IMR-90 (cell line): ENCODE data around the gene OR5AN1. TPM values are rescaled to one million over a fixed set of nuclear protein-coding genes. Genes with fewer than 3 reads are reported as not detected.

Experiments
- ATAC-seq: fragments of 200-7000 bp; cut with Tn5 transposase; 2 replicates; pipeline ENCODE4 v1.9.1; 2020; ENCODE audit warnings: low read depth, mild to moderate bottlenecking, moderate library complexity
- BruUV-seq: library from RNA; stranded (reverse); fragments of 400-500 nt; replicated peaks from 2 replicates; lab custom pipeline; 2021; lab: Mats Ljungman, UMichigan
- CTCF ChIA-PET: fragments of 300-600 bp; formaldehyde crosslinking; extraction: SDS; loops from one replicate; lab custom pipeline; 2021; ENCODE audit warnings: antibody characterized with exemption; lab: Yijun Ruan, JAX
- POLR2A ChIA-PET: fragments of 300-600 bp; sonication (Branson Sonifier 250); formaldehyde crosslinking; loops from one replicate; lab custom pipeline; 2022; ENCODE audit warnings: antibody characterized with exemption; ENCODE audit not compliant: unreplicated experiment; lab: Charles Lee
- DNase-seq: peaks from one replicate; pipeline ENCODE4 v3.0.0; 2013
- H2AFZ ChIP-seq: replicated peaks from 2 replicates; pipeline ENCODE3; 2013; ENCODE audit warnings: low read length, mild to moderate bottlenecking; ENCODE audit not compliant: poor library complexity
- H2AK5ac ChIP-seq: 2 replicates; pipeline ENCODE4 v1.6.1; 2013; ENCODE audit warnings: low read depth, low read length, inconsistent platforms
- H2AK9ac ChIP-seq: replicated peaks from 2 replicates; pipeline ENCODE3; 2013; ENCODE audit warnings: mild to moderate bottlenecking, low read depth, low read length, moderate library complexity; ENCODE audit not compliant: poor library complexity
- H2BK120ac ChIP-seq: 2 replicates; pipeline ENCODE4 v1.6.1; 2013; ENCODE audit warnings: low read depth, low read length, inconsistent platforms
- H2BK15ac ChIP-seq: 3 replicates; pipeline ENCODE4 v1.6.1; 2013; ENCODE audit warnings: low read depth, low read length, inconsistent platforms
- H2BK20ac ChIP-seq: 2 replicates; pipeline ENCODE4 v1.6.1; 2013; ENCODE audit warnings: low read depth, mild to moderate bottlenecking, inconsistent platforms, low read length, moderate library complexity
- H2BK5ac ChIP-seq: 2 replicates; pipeline ENCODE4 v1.6.1; 2013; ENCODE audit warnings: mild to moderate bottlenecking, low read depth, low read length, inconsistent platforms; ENCODE audit not compliant: poor library complexity, severe bottlenecking
- H3K14ac ChIP-seq: replicated peaks from 2 replicates; pipeline ENCODE4 v1.6.1; 2013; ENCODE audit warnings: low read depth, low read length, inconsistent platforms
- H3K18ac ChIP-seq: 2 replicates; pipeline ENCODE4 v1.6.1; 2013; ENCODE audit warnings: low read depth, low read length, control low read depth
- H3K23ac ChIP-seq: 2 replicates; pipeline ENCODE4 v1.6.1; 2013; ENCODE audit warnings: low read depth, low read length, inconsistent platforms
- H3K27ac ChIP-seq: 2 replicates; pipeline ENCODE4 v1.5.1; 2013; ENCODE audit warnings: mild to moderate bottlenecking, control low read depth, low read length; ENCODE audit not compliant: insufficient read depth
- H3K27me3 ChIP-seq: 2 replicates; pipeline ENCODE4 v1.6.1; 2013; ENCODE audit warnings: low read length; ENCODE audit not compliant: control insufficient read depth, insufficient read depth
- H3K36me3 ChIP-seq: 2 replicates; pipeline ENCODE4 v1.6.1; 2013; ENCODE audit warnings: low read length, mixed read lengths; ENCODE audit not compliant: control insufficient read depth, insufficient read depth
- H3K4ac ChIP-seq: 2 replicates; pipeline ENCODE4 v1.6.1; 2013; ENCODE audit warnings: low read depth, low read length, inconsistent platforms
- H3K4me1 ChIP-seq: 2 replicates; pipeline ENCODE4 v1.6.1; 2013; ENCODE audit warnings: low read length, mixed read lengths; ENCODE audit not compliant: control insufficient read depth, insufficient read depth
- H3K4me2 ChIP-seq: 2 replicates; pipeline ENCODE4 v1.6.1; 2013; ENCODE audit warnings: low read depth, mild to moderate bottlenecking, control low read depth, low read length, moderate library complexity
- H3K4me3 ChIP-seq: 2 replicates; pipeline ENCODE4 v1.5.1; 2013; ENCODE audit warnings: low read depth, mild to moderate bottlenecking, control low read depth, low read length, moderate library complexity; ENCODE audit not compliant: insufficient read depth
- H3K56ac ChIP-seq: 2 replicates; pipeline ENCODE4 v1.6.1; 2013; ENCODE audit warnings: low read length, inconsistent platforms; ENCODE audit not compliant: insufficient read depth; ENCODE audit errors: extremely low read depth
- H3K79me1 ChIP-seq, 2 experiments: 2 replicates each; pipeline ENCODE4 v1.6.1; 2013; ENCODE audit warnings: low read length in 2 of 2, inconsistent platforms in 1 of 2, low read depth in 1 of 2
- H3K9ac ChIP-seq: 2 replicates; pipeline ENCODE4 v1.6.1; 2013; ENCODE audit warnings: low read depth, low read length, control low read depth
- H3K9me1 ChIP-seq: 2 replicates; pipeline ENCODE4 v1.6.1; 2013; ENCODE audit warnings: low read length, inconsistent platforms; ENCODE audit not compliant: insufficient read depth
- H3K9me3 ChIP-seq: 2 replicates; pipeline ENCODE4 v1.6.1; 2013; ENCODE audit warnings: low read length; ENCODE audit not compliant: control insufficient read depth, insufficient read depth
- H4K20me1 ChIP-seq: 2 replicates; pipeline ENCODE4 v1.6.1; 2013; ENCODE audit warnings: low read length, inconsistent platforms; ENCODE audit not compliant: insufficient read depth
- H4K5ac ChIP-seq: 2 replicates; pipeline ENCODE4 v1.6.1; 2013; ENCODE audit warnings: mild to moderate bottlenecking, low read depth, low read length, control low read depth
- H4K8ac ChIP-seq, 2 experiments: 2 replicates each; pipeline ENCODE4 v1.6.1; 2013; ENCODE audit warnings: low read depth in 2 of 2, low read length in 2 of 2, control low read depth in 1 of 2, inconsistent platforms in 1 of 2
- H4K91ac ChIP-seq: 2 replicates; pipeline ENCODE4 v1.6.1; 2013; ENCODE audit warnings: low read depth, low read length, inconsistent platforms; ENCODE audit not compliant: insufficient read depth
- BHLHE40 ChIP-seq: fragments of 150-350 bp; IDR thresholded peaks from 2 replicates; pipeline ENCODE4 v1.6.1; 2016; ENCODE audit warnings: mild to moderate bottlenecking, low read depth, low read length
- CEBPB ChIP-seq: IDR thresholded peaks from 2 replicates; pipeline ENCODE4 v1.6.1; 2012; ENCODE audit warnings: low read depth, low read length, improper control_type of control experiment
- CHD1 ChIP-seq: IDR thresholded peaks from 2 replicates; pipeline ENCODE4 v1.6.1; 2012; ENCODE audit warnings: low read depth, low read length, improper control_type of control experiment
- CTCF ChIP-seq: conservative IDR thresholded peaks from 2 replicates; pipeline ENCODE4 v1.5.1; 2012; ENCODE audit warnings: mild to moderate bottlenecking, low read depth, low read length, improper control_type of control experiment
- ELK1 ChIP-seq: fragments of 150-350 bp; IDR thresholded peaks from 2 replicates; pipeline ENCODE4 v1.6.1; 2016; ENCODE audit warnings: low read depth, mild to moderate bottlenecking, low read length, moderate library complexity, borderline replicate concordance
- FOS ChIP-seq: fragments of 150-350 bp; IDR thresholded peaks from 2 replicates; pipeline ENCODE4 v1.6.1; 2016; ENCODE audit warnings: low read depth, low read length
- MAFK ChIP-seq: IDR thresholded peaks from 2 replicates; pipeline ENCODE4 v1.6.1; 2012; ENCODE audit warnings: low read depth, low read length, improper control_type of control experiment
- MAZ ChIP-seq: IDR thresholded peaks from 2 replicates; pipeline ENCODE4 v1.6.1; 2012; ENCODE audit warnings: low read depth, mild to moderate bottlenecking, low read length, improper control_type of control experiment, moderate library complexity, borderline replicate concordance
- NFE2L2 ChIP-seq: fragments of 150-350 bp; IDR thresholded peaks from 2 replicates; pipeline ENCODE4 v1.6.1; 2016; ENCODE audit warnings: low read depth, mild to moderate bottlenecking, low read length
- POLR2A ChIP-seq: IDR thresholded peaks from 2 replicates; pipeline ENCODE4 v1.6.1; 2012; ENCODE audit warnings: mild to moderate bottlenecking, low read depth, low read length
- RAD21 ChIP-seq: IDR thresholded peaks from 2 replicates; pipeline ENCODE4 v1.6.1; 2012; ENCODE audit warnings: low read length, improper control_type of control experiment
- RFX5 ChIP-seq: IDR thresholded peaks from 2 replicates; pipeline ENCODE4 v1.8.0; 2012; ENCODE audit warnings: low read depth, mild to moderate bottlenecking, low read length, moderate library complexity
- SMC3 ChIP-seq: fragments of 150-350 bp; IDR thresholded peaks from 2 replicates; pipeline ENCODE4 v1.6.1; 2016; ENCODE audit warnings: low read depth, mild to moderate bottlenecking, antibody characterized with exemption, low read length, moderate library complexity
- WGBS, 2 experiments: methylation state at CpG; one replicate each; pipeline versions ENCODE4 v1.1.5 to v1.1.7; 2013; ENCODE audit warnings: missing lambda C conversion rate in 2 of 2; ENCODE audit not compliant: insufficient read length in 1 of 2; ENCODE audit errors: extremely low coverage in 2 of 2; 5-methylcytosine and 5-hydroxymethylcytosine counted together
- dilution Hi-C: fragments of 300-500 bp; cut with HindIII; formaldehyde crosslinking; loops from one replicate; pipeline ENCODE4 v1.14.3; 2018; ENCODE audit warnings: low sequenced_read_pairs; ENCODE audit not compliant: unreplicated experiment
- in situ Hi-C: fragments of 300-500 bp; cut with MboI; formaldehyde crosslinking; loops from 3 replicates; pipeline ENCODE4 v1.14.3; 2019; ENCODE audit warnings: low sequenced_read_pairs, inconsistent platforms, mixed read lengths
- intact Hi-C: fragments of 100-400 bp; cut with micrococcal nuclease; formaldehyde crosslinking; loops from 2 replicates; pipeline ENCODE4 v1.10.0; 2022
- polyA plus RNA-seq, 3 experiments: library from polyadenylated mRNA; depleted of rRNA; stranded (reverse); fragments of >200 nt; gene quantifications; 2 replicates each; pipeline ENCODE4 v1.2.3, GENCODE V29; 2012; ENCODE audit warnings: low replicate concordance in 1 of 3
- total RNA-seq: library from RNA; depleted of rRNA; stranded (reverse); fragments of >200 nt; gene quantifications from 2 replicates; pipeline ENCODE4 v1.2.3, GENCODE V29; 2012
- TF ChIP-seq, protein P1 (sequence below): fragments of 150-350 bp; IDR thresholded peaks from 2 replicates; pipeline ENCODE4 v1.6.1; 2017; ENCODE audit warnings: mild to moderate bottlenecking, antibody characterized with exemption, low read length, low read depth

OR5AN1 gene
- total and polyA plus RNA-seq, 2 of the 4 experiments (the other 2 are of a cell fraction): not detected

GRCh38 chr11:59416613-59417012, 57.9 kb downstream of the OR5AN1 start:
- H3K14ac ChIP-seq: no peak overlapping the region
- no peaks in the 10 kb centered on the region for H4K20me1 ChIP-seq
- ChIA-PET CTCF (no interaction called here), POLR2A (no interaction called here)
- no peaks in the 10 kb centered on the region for H3K9me3 ChIP-seq
- no peaks in the 10 kb centered on the region for H3K27me3 ChIP-seq
- no peaks in the 10 kb centered on the region for H3K4me1 ChIP-seq
- no peak overlapping the region for H3K4me3 ChIP-seq
- ATAC-seq (no peak), DNase-seq (no peak)
- no peak overlapping the region for H3K9ac ChIP-seq
- H3K27ac ChIP-seq: no peak overlapping the region
- in situ Hi-C loops: no loop called here
- intact Hi-C loops: no loop called here
- no peak overlapping the region for H2BK5ac ChIP-seq
- H2BK20ac ChIP-seq: no peak overlapping the region
- no peaks in the 10 kb centered on the region for H3K9me1 ChIP-seq
- no peaks in the 10 kb centered on the region for H3K79me1 ChIP-seq
- no peak overlapping the region for H3K18ac ChIP-seq
- no peak overlapping the region for H2AK9ac ChIP-seq
- dilution Hi-C loops: no loop called here
- TF ChIP-seq CHD1 (no peak), CTCF (no peak), RFX5 (no peak), SMC3 (no peak), RAD21 (no peak), ELK1 (no peak), CEBPB (no peak), POLR2A (no peak), FOS (no peak), MAZ (no peak), BHLHE40 (no peak), MAFK (no peak), NFE2L2 (no peak)
- TF ChIP-seq, protein P1, sequence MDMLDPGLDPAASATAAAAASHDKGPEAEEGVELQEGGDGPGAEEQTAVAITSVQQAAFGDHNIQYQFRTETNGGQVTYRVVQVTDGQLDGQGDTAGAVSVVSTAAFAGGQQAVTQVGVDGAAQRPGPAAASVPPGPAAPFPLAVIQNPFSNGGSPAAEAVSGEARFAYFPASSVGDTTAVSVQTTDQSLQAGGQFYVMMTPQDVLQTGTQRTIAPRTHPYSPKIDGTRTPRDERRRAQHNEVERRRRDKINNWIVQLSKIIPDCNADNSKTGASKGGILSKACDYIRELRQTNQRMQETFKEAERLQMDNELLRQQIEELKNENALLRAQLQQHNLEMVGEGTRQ: no peak
- H2AFZ ChIP-seq: no peak overlapping the region
- no peak overlapping the region for H3K4ac ChIP-seq
- no peak overlapping the region for H4K8ac ChIP-seq
- H3K36me3 ChIP-seq: no peaks in the 10 kb centered on the region
- no peak overlapping the region for H4K91ac ChIP-seq
- no peak overlapping the region for H3K4me2 ChIP-seq
- H3K23ac ChIP-seq: no peak overlapping the region
- WGBS, 2 experiments: no CpG with 5 or more reads among the region's 5 CpGs
- no peak overlapping the region for H3K56ac ChIP-seq
- H2AK5ac ChIP-seq: no peak overlapping the region
- no TSS peak for BruUV-seq
- no peak overlapping the region for H4K5ac ChIP-seq
- H2BK120ac ChIP-seq: no peak overlapping the region
- H2BK15ac ChIP-seq: no peak overlapping the region
